ENCODE results near the gene PLCB2.

PLCB2 gene

GRCh38 chr15:40283615-40284300 is 24.0 kb downstream of the PLCB2 start:
- no peak for DNase-seq

- peak in 2 of 3 donors; percentile 40 to 68 for DNase-seq
Measured at GRCh38 chr15:40282869-40283614, 24.7 kb downstream of the PLCB2 start, which contains the start of gene ANKRD63. TSS of gene ANKRD63 (minus strand) at chr15:40283064. CDS start at chr15:40282586, 478 bp downstream.

- peak; percentile 51 to 78 (median 59) for DNase-seq
Measured at GRCh38 chr15:40282147-40282868, 25.4 kb downstream of the PLCB2 start.

- no peak for DNase-seq
Measured at GRCh38 chr15:40281801-40282146, 26.0 kb downstream of the PLCB2 start.

- no peak for DNase-seq
Measured at GRCh38 chr15:40281057-40281800, 26.5 kb downstream of the PLCB2 start.

GRCh38 chr15:40280260-40281056 is 27.3 kb downstream of the PLCB2 start:
- no peak for DNase-seq

- peak; percentile 66 to 88 (median 76) for DNase-seq
Measured at GRCh38 chr15:40279437-40280141, 28.1 kb downstream of the PLCB2 start.

GRCh38 chr15:40278026-40278425 is 29.7 kb downstream of the PLCB2 start:
- DNase-seq: no peak

- peak; percentile 71 to 72 (median 72) for DNase-seq
Measured at GRCh38 chr15:40277471-40277870, 30.3 kb downstream of the PLCB2 start.

GRCh38 chr15:40276927-40277326 is 30.8 kb downstream of the PLCB2 start:
- DNase-seq: no peak

GRCh38 chr15:40275954-40276353 is 31.8 kb downstream of the PLCB2 start:
- no peak for DNase-seq

GRCh38 chr15:40275523-40275922 is 32.2 kb downstream of the PLCB2 start:
- DNase-seq: peak in 2 of 3 donors; percentile 33 to 47

- DNase-seq: peak; percentile 88 to 96 (median 94)
Measured at GRCh38 chr15:40274350-40275274, 33.1 kb downstream of the PLCB2 start.

GRCh38 chr15:40273428-40273827 is 34.3 kb downstream of the PLCB2 start:
- no peak for DNase-seq

- DNase-seq: no peak
Measured at GRCh38 chr15:40272485-40273056, 35.2 kb downstream of the PLCB2 start.

- DNase-seq: no peak
Measured at GRCh38 chr15:40271685-40272484, 35.9 kb downstream of the PLCB2 start.

- DNase-seq: no peak
Measured at GRCh38 chr15:40270246-40270995, 37.3 kb downstream of the PLCB2 start.

GRCh38 chr15:40269604-40270003 is 38.1 kb downstream of the PLCB2 start:
- no peak for DNase-seq

All from suppressor macrophage treated with lipopolysaccharide for 1 hour (primary cell).